ENCODE data around the gene SDF4. TPM values are rescaled to one million over a fixed set of nuclear protein-coding genes. Genes with fewer than 3 reads are reported as not detected.

Gene SDF4
- total and polyA plus RNA-seq, 2 of the 8 experiments (the other 6 are each of a cell fraction or from before 2014, with no cell fraction given): 45.5 to 75.6 TPM

DNA sequence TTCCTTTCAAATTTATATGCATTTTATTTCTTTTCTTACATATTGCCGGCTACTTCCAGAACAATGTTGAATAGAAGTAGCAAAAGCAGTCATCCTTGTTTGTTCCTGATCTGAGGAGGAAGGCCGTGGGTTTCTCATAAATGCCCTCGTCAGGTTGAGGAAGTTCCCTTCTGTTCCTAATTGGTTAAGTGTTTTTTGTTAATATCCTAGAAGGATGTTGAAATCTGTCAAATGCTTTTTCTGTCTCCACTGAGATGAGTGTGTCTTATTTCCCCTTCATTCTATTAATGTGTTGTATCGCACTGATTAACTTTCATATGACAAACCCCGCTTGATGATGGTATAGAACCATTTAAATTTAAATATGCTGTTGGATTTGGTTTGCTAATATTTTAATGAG lies 42.7 kb downstream of the SDF4 start:
- H3K36me3 ChIP-seq (ENCODE audit: control insufficient read depth in 2 of 4, insufficient read depth in 4 of 4, low read length in 3 of 4): no peaks in the 10 kb centered on the region
- H3K4ac ChIP-seq (replicated peaks; ENCODE audit: insufficient read length, low read depth, low read length): no peak overlapping the region
- no peaks in the 10 kb centered on the region for H3K27me3 ChIP-seq (replicated peaks in 1 of 4; ENCODE audit: control insufficient read depth in 3 of 4, extremely low read depth in 1 of 4, insufficient read depth in 3 of 4, low read length in 3 of 4)
- no peaks in the 10 kb centered on the region for H4K20me1 ChIP-seq (replicated peaks in 1 of 2; ENCODE audit: control insufficient read depth in 1 of 2, insufficient read depth in 2 of 2, low read length in 2 of 2)
- no peak overlapping the region for H2BK12ac ChIP-seq (ENCODE audit: low read depth, low read length)
- no peak for FAIRE-seq
- no peak overlapping the region for H4K8ac ChIP-seq (ENCODE audit: extremely low read depth, insufficient read depth, low read length)
- H3K23me2 ChIP-seq (ENCODE audit: low read depth, low read length): no peaks in the 10 kb centered on the region
- 83% methylated on average over 5 of the region's 5 CpGs; no CpG with 5 or more reads in 1 of the 2 experiments for WGBS, 2 experiments (ENCODE audit: extremely low coverage in 1 of 2, insufficient coverage in 1 of 2, insufficient read length in 1 of 2, insufficient replicate concordance in 2 of 2, low coverage in 1 of 2, low lambda C conversion rate in 2 of 2, missing lambda C conversion rate in 1 of 2)
- H3K4me1 ChIP-seq (replicated peaks in 1 of 4; ENCODE audit: control insufficient read depth in 3 of 4, insufficient read depth in 4 of 4, low read length in 3 of 4): no peaks in the 10 kb centered on the region
- no peak overlapping the region for H4K91ac ChIP-seq (replicated peaks; ENCODE audit: insufficient read length, low read length)
- H2AFZ ChIP-seq (ENCODE audit: low read length): no peak overlapping the region
- H3K79me1 ChIP-seq (ENCODE audit: low read depth, low read length): no peaks in the 10 kb centered on the region
- CTCF ChIA-PET (ENCODE audit: partially characterized antibody): interaction anchor here (1.5 kb wide), 1 partner anchor 15 kb away, joined by 3 read pairs; the partner anchor contains the start of gene TTLL10
- no peak overlapping the region for H2AK5ac ChIP-seq (ENCODE audit: low read depth, low read length)
- DNase-seq (ENCODE audit: low read depth in 1 of 2, low spot score in 2 of 2): no peak
- no peak overlapping the region for H3K23ac ChIP-seq (ENCODE audit: insufficient read length)
- no peak overlapping the region for H3K4me2 ChIP-seq (ENCODE audit: insufficient read depth in 1 of 2, low read depth in 2 of 2, low read length in 2 of 2)
- peaks cover 5 to 16% of the 10 kb centered on the region in 2 experiments; a peak in 3 of 4 replicates for H3K9me3 ChIP-seq (ENCODE audit: insufficient read depth in 2 of 2, low read depth in 1 of 2, low read length in 1 of 2)
- H3K79me2 ChIP-seq (ENCODE audit: control insufficient read depth in 1 of 2, insufficient read depth in 2 of 2, low read length in 2 of 2): no peaks in the 10 kb centered on the region
- H3K9ac ChIP-seq (replicated peaks in 1 of 4; ENCODE audit: extremely low read depth in 1 of 4, low read depth in 3 of 4, low read length in 3 of 4): no peak overlapping the region
- no peak overlapping the region for H3K56ac ChIP-seq (replicated peaks; ENCODE audit: insufficient read length, low read depth, low read length)
- POLR2A ChIA-PET (ENCODE audit: partially characterized antibody): no interaction called here
- no peak overlapping the region for H3K27ac ChIP-seq (ENCODE audit: low read depth, low read length)
- no peak overlapping the region for H3K18ac ChIP-seq (ENCODE audit: extremely low read depth, low read length)
- H2BK15ac ChIP-seq (ENCODE audit: low read length): no peak overlapping the region
- no peak overlapping the region for H4K5ac ChIP-seq (ENCODE audit: insufficient read length, low read depth, low read length)
- no peak overlapping the region for H2BK5ac ChIP-seq (ENCODE audit: low read depth, low read length)
- H3K4me3 ChIP-seq (ENCODE audit: extremely low read depth in 1 of 4, insufficient read depth in 2 of 4, low read depth in 3 of 4, low read length in 4 of 4): no peak overlapping the region
- no peak overlapping the region for H3K14ac ChIP-seq (ENCODE audit: insufficient read length)
- H2BK120ac ChIP-seq (replicated peaks; ENCODE audit: low read depth, low read length): no peak overlapping the region
- H2BK20ac ChIP-seq (ENCODE audit: low read length): no peak overlapping the region
- TF ChIP-seq, protein P1, sequence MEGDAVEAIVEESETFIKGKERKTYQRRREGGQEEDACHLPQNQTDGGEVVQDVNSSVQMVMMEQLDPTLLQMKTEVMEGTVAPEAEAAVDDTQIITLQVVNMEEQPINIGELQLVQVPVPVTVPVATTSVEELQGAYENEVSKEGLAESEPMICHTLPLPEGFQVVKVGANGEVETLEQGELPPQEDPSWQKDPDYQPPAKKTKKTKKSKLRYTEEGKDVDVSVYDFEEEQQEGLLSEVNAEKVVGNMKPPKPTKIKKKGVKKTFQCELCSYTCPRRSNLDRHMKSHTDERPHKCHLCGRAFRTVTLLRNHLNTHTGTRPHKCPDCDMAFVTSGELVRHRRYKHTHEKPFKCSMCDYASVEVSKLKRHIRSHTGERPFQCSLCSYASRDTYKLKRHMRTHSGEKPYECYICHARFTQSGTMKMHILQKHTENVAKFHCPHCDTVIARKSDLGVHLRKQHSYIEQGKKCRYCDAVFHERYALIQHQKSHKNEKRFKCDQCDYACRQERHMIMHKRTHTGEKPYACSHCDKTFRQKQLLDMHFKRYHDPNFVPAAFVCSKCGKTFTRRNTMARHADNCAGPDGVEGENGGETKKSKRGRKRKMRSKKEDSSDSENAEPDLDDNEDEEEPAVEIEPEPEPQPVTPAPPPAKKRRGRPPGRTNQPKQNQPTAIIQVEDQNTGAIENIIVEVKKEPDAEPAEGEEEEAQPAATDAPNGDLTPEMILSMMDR (IDR thresholded peaks at IDR 0.05; ENCODE audit: control extremely low read depth in 1 of 3, insufficient read depth in 1 of 3, low read depth in 1 of 3, low read length in 3 of 3): no peak
- no peak for TF ChIP-seq SAP30 (IDR thresholded peaks at IDR 0.05; ENCODE audit: insufficient read depth, insufficient replicate concordance, low read length)
- TF ChIP-seq RFX5 (IDR thresholded peaks at IDR 0.05; ENCODE audit: borderline replicate concordance, low read depth, low read length): no peak
- no peak for TF ChIP-seq SP4 (IDR thresholded peaks at IDR 0.05; ENCODE audit: low read length)
- no peak for TF ChIP-seq CBX5 (IDR thresholded peaks at IDR 0.05; ENCODE audit: low read depth, low read length)
- TF ChIP-seq EP300 (IDR thresholded peaks at IDR 0.05; ENCODE audit: borderline replicate concordance in 1 of 2, low read depth in 2 of 2, low read length in 2 of 2): no peak
- TF ChIP-seq TBP (IDR thresholded peaks at IDR 0.05; ENCODE audit: low read depth, low read length): no peak
- TF ChIP-seq, protein P2, sequence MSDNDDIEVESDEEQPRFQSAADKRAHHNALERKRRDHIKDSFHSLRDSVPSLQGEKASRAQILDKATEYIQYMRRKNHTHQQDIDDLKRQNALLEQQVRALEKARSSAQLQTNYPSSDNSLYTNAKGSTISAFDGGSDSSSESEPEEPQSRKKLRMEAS (IDR thresholded peaks at IDR 0.05): no peak
- TF ChIP-seq BRCA1 (IDR thresholded peaks at IDR 0.05; ENCODE audit: low read depth, low read length): no peak
- no peak for TF ChIP-seq SUZ12 (IDR thresholded peaks at IDR 0.05; ENCODE audit: low read length)

Data from H1 (cell line).